ENCODE measurements around the gene TCTA. TPM values are rescaled to one million over a fixed set of nuclear protein-coding genes. Genes with fewer than 3 reads are reported as not detected.
"Not testable (repeated sequence)": the region's sequence is repeated elsewhere in the genome, so short reads cannot be mapped to it uniquely, and the experiment has no call there.

Gene TCTA
- total RNA-seq, 1 donor from 2014 or later: 17.7 TPM

DNA sequence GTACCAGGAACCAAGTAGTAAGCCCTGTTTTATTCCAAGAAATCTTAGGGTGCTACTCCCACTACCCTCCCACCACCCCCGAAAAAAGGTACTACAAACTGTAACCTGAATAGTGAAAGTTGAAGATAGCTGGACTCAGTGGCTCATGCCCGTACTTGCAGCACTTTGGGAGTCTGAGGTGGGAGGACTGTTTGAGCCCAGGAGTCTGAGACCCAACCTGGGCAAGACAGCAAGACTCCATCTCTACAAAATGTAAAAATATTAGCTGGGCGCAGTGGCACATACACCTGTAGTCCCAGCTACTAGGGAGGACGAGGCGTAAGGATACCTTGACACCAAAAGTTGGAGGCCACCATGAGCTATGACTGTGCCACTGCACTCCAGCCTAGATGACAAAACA lies 8.3 kb upstream of the TCTA start:
- peaks cover 96% of the 10 kb centered on the region for H3K4me1 ChIP-seq
- intact Hi-C loops (cut with micrococcal nuclease): no loop called here
- peaks cover 12% of the 10 kb centered on the region for H3K36me3 ChIP-seq
- H3K4me3 ChIP-seq: no peak overlapping the region
- DNase-seq: no peak
- no peaks in the 10 kb centered on the region for H3K9me3 ChIP-seq (replicated peaks)
- no peak overlapping the region for H3K27ac ChIP-seq (replicated peaks)
- TF ChIP-seq, protein P1, sequence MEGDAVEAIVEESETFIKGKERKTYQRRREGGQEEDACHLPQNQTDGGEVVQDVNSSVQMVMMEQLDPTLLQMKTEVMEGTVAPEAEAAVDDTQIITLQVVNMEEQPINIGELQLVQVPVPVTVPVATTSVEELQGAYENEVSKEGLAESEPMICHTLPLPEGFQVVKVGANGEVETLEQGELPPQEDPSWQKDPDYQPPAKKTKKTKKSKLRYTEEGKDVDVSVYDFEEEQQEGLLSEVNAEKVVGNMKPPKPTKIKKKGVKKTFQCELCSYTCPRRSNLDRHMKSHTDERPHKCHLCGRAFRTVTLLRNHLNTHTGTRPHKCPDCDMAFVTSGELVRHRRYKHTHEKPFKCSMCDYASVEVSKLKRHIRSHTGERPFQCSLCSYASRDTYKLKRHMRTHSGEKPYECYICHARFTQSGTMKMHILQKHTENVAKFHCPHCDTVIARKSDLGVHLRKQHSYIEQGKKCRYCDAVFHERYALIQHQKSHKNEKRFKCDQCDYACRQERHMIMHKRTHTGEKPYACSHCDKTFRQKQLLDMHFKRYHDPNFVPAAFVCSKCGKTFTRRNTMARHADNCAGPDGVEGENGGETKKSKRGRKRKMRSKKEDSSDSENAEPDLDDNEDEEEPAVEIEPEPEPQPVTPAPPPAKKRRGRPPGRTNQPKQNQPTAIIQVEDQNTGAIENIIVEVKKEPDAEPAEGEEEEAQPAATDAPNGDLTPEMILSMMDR (IDR thresholded peaks at IDR 0.05; ENCODE audit: borderline replicate concordance): no peak
- no peaks in the 10 kb centered on the region for H3K27me3 ChIP-seq (ENCODE audit: low read depth)

DNA sequence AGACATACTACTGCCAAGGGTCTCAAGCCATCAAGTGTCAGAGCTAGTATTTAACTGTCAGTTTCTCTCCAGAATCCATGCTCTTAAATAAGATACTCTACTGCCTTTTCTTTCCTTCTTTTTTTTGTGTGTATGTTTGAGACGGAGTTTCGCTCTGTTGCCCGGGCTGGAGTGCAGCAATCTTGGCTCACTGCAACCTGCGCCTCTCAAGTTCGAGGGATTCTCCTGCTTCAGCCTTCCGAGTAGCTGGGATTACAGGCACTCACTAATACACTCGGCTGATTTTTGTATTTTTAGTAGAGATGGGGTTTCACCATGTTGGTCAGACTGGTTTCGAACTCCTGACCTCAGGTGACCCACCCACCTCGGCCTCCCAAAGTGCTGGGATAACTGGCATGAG lies 6.7 kb upstream of the TCTA start:
- H3K27me3 ChIP-seq (ENCODE audit: low read depth); DNase-seq; H3K9me3 ChIP-seq (replicated peaks); intact Hi-C loops (cut with micrococcal nuclease): not testable (repeated sequence)
- Histone ChIP-seq H3K27ac (replicated peaks) (peak overlapping the region; percentile 57), H3K4me3 (peak overlapping the region; percentile 3), H3K4me1 (peaks cover 96% of the 10 kb centered on the region), H3K36me3 (peaks cover 12% of the 10 kb centered on the region)

DNA sequence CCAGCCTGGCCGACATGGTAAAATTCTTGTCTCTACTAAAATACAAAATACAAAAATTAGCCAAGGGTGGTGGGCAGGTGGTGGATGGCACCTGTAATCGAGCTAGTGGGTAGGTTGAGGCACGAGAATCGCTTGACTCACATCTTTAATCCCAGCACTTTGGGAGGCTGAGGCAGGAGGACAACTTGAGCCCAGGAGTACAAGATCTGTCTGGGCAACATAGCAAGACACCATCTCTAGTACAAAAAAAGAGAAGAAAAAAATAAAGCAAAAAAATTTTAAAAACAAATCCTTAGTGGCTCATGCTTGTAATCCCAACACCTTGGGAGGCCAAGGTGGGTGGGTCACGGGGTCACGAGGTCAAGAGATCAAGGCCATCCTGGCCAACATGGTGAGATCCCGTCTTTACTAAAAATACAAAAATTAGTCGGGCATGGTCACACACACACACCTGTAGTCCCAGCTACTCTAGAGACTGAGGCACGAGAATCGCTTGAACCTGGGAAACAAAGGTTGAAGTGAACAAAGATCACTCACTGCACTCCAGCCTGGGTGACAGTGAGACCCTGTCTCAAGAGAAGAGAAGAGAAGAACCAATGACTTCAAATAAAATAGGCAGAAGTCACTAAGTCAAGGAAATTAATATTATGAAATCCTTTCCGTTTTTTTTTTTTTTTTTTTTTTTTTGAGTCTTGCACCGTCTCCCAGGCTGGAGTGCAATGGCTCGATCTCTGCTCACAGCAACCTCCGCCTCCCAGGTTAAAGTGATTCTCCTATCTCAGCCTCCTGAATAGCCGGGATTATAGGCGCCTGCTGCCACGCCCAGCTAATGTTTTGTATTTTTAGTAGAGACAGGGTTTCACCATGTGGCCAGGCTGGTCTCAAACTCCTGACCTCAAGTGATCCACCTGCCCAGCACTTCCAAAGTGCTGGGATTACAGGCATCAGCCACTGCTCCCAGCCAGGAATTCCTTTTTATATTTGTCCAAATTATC lies 5.4 kb upstream of the TCTA start:
- Histone ChIP-seq H3K4me1 (peaks cover 93% of the 10 kb centered on the region), H3K9me3 (replicated peaks) (no peaks in the 10 kb centered on the region), H3K4me3 (peak overlapping the region; percentile 20), H3K27me3 (ENCODE audit: low read depth) (no peaks in the 10 kb centered on the region), H3K36me3 (peaks cover 12% of the 10 kb centered on the region), H3K27ac (replicated peaks) (peak overlapping the region; percentile 57)
- intact Hi-C loops (cut with micrococcal nuclease): no loop called here
- TF ChIP-seq, protein P1 (IDR thresholded peaks at IDR 0.05; ENCODE audit: borderline replicate concordance): no peak
- no peak for DNase-seq

DNA sequence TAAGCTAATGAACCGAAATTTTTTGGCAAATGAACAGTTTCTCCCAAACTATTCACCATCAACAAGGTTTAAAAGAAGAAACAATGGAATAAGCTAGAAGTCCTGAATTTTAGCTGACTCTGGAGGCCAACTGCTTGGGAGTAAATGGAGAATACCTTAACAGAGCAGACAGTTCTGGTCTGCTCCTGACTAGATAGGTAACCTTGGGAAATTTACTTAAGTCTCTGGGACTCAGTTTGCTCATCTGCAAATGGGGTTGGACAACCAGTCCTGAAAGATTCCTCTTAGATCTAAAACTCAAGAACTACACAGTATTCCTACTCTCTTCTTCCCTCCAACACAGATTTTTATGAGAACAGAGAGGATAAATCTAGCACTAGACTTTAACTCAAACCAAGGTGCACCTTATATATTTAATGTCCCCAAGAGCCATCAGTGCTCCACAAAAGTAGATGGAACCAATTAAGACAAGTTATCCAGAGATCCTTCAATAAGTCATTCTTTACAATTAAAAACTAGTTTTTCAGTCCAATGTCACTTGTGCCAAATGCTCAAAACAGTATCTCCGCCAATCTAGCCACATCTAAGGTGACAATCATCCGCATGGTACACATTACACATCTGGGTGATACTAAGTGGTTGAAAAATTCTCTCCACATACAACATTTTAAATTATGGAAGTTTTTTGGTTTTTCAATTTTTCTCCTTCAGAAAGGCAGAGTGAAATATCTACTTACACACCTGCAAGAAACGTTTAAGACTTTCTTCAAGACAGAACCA lies 2.0 kb upstream of the TCTA start:
- TF ChIP-seq, protein P1 (IDR thresholded peaks at IDR 0.05; ENCODE audit: borderline replicate concordance): no peak
- peaks cover 93% of the 10 kb centered on the region for H3K4me1 ChIP-seq

DNA sequence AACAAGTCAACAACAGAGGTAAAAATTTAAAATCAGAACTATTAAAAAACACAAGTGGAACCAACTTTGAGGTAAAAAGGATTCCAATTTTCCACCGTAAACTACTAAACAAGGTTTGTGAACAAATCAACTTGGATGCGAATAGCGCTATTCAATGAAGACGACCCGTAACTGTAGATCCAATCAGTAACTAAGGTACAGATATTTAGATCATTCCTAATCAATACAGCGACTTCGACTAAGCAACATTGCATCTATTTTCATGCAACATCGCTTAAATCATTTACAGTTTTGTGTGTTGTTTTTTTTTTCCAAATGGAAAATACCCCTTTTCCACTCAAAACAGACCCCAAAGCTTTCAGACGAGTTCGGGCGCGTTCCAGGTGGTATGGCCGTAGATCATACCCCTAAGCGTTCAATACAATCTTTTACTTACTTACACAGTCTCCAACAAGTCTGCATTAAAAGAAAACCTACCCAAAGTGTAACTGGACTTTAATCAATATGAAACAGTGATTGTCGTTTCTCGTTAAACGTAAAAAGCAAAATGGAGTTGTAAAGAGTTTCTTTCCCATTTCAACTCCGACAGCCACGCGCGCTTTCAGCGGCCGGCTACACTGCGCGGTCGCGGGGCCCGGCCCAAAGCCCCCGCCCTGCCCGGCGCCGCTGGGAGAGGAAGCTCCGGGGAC lies 1.2 kb upstream of the TCTA start:
- peak overlapping the region; percentile 98 for H3K27ac ChIP-seq (replicated peaks)
- H3K4me3 ChIP-seq: peak overlapping the region; percentile 87
- H3K9me3 ChIP-seq (replicated peaks): no peaks in the 10 kb centered on the region
- TF ChIP-seq, protein P1 (IDR thresholded peaks at IDR 0.05; ENCODE audit: borderline replicate concordance): no peak
- DNase-seq: no peak
- H3K36me3 ChIP-seq: peaks cover 22% of the 10 kb centered on the region
- no peaks in the 10 kb centered on the region for H3K27me3 ChIP-seq (ENCODE audit: low read depth)
- intact Hi-C loops (cut with micrococcal nuclease): no loop called here
- peaks cover 93% of the 10 kb centered on the region for H3K4me1 ChIP-seq

More for the DNA sequence above, 2.0 kb upstream of the TCTA start:
- Histone ChIP-seq H3K27me3 (ENCODE audit: low read depth) (no peaks in the 10 kb centered on the region), H3K27ac (replicated peaks) (peak overlapping the region; percentile 98), H3K4me3 (peak overlapping the region; percentile 87), H3K36me3 (peaks cover 15% of the 10 kb centered on the region), H3K9me3 (replicated peaks) (no peaks in the 10 kb centered on the region)
- no peak for DNase-seq
- intact Hi-C loops (cut with micrococcal nuclease): no loop called here
